HepG2 (cell line): ENCODE data around the gene LTB4R.

ENCODE experiments used
- ARHGAP35 ChIP-seq: sonication (generic); formaldehyde crosslinking; IDR thresholded peaks from 2 replicates; pipeline ENCODE4 v1.9.0; 2022; ENCODE audit warnings: mild to moderate bottlenecking, inconsistent platforms, moderate library complexity, missing genetic modification reagents, borderline replicate concordance
- CBX5 ChIP-seq: sonication (generic); formaldehyde crosslinking; IDR thresholded peaks from 2 replicates; pipeline ENCODE4 v1.4.0; 2020; ENCODE audit warnings: missing genetic modification reagents, borderline replicate concordance
- CEBPG ChIP-seq: IDR thresholded peaks from 2 replicates; pipeline ENCODE4 v1.6.1; 2016
- CTCF ChIP-seq: sonication (generic); formaldehyde crosslinking; IDR thresholded peaks from 2 replicates; pipeline ENCODE4 v1.5.0; 2020; ENCODE audit warnings: mild to moderate bottlenecking, missing genetic modification reagents, moderate library complexity
- GATA4 ChIP-seq: sonication (generic); IDR thresholded peaks from 2 replicates; pipeline ENCODE4 v1.6.1; 2016; ENCODE audit warnings: antibody characterized with exemption, low read depth, borderline replicate concordance
- HDAC2 ChIP-seq: sonication (generic); formaldehyde crosslinking; IDR thresholded peaks from 2 replicates; pipeline ENCODE4 v1.4.0; 2020; ENCODE audit warnings: missing genetic modification reagents
- MAZ ChIP-seq, 2 experiments: sonication (generic) in 1 of 2; formaldehyde crosslinking in 1 of 2; IDR thresholded peaks; 2 replicates each; pipeline versions ENCODE4 v1.5.0 to v1.6.1; 2012 to 2020; ENCODE audit warnings: low read depth in 2 of 2, mild to moderate bottlenecking in 2 of 2, borderline replicate concordance in 1 of 2, improper control_type of control experiment in 1 of 2, low read length in 1 of 2, missing genetic modification reagents in 1 of 2, moderate library complexity in 1 of 2
- NFE2L1 ChIP-seq: sonication (generic); formaldehyde crosslinking; IDR thresholded peaks from 2 replicates; pipeline ENCODE4 v1.4.0; 2020; ENCODE audit warnings: missing genetic modification reagents, mild to moderate bottlenecking, borderline replicate concordance
- PHB2 ChIP-seq: fragments of 450-650 bp; IDR thresholded peaks from 2 replicates; pipeline ENCODE4 v1.6.1; 2018; ENCODE audit not compliant: partially characterized antibody
- POLR2AphosphoS5 ChIP-seq: IDR thresholded peaks from 2 replicates; pipeline ENCODE4 v1.6.1; 2012; ENCODE audit warnings: low read depth, low read length
- SETDB1 ChIP-seq: sonication (generic); formaldehyde crosslinking; IDR thresholded peaks from 2 replicates; pipeline ENCODE4 v1.5.1; 2020; ENCODE audit warnings: missing genetic modification reagents, mild to moderate bottlenecking, borderline replicate concordance
- TFDP1 ChIP-seq: IDR thresholded peaks from 2 replicates; pipeline ENCODE4 v1.6.1; 2016; ENCODE audit warnings: missing compliant biosample characterization, missing genetic modification reagents, borderline replicate concordance
- ZEB1 ChIP-seq: IDR thresholded peaks from 2 replicates; pipeline ENCODE4 v1.6.1; 2012; ENCODE audit warnings: mild to moderate bottlenecking, low read depth, inconsistent platforms; ENCODE audit not compliant: insufficient replicate concordance
- ZNF674 ChIP-seq: sonication (generic); formaldehyde crosslinking; IDR thresholded peaks from 2 replicates; pipeline ENCODE4 v1.5.0; 2020; ENCODE audit warnings: low read depth, mild to moderate bottlenecking, missing genetic modification reagents

GRCh38 chr14:24293525-24293924 is 17.8 kb upstream of the LTB4R start:
- TF ChIP-seq CTCF (CRISPR knock-in tag) (no peak), TFDP1 (CRISPR knock-in tag) (no peak), ARHGAP35 (CRISPR knock-in tag) (no peak), HDAC2 (CRISPR knock-in tag) (no peak), CBX5 (CRISPR knock-in tag) (no peak), ZNF674 (CRISPR knock-in tag) (no peak), SETDB1 (no peak), MAZ (IDR thresholded peaks at IDR 0.05; ENCODE audit: borderline replicate concordance, low read depth, low read length) (no peak), MAZ (CRISPR knock-in tag; IDR thresholded peaks at IDR 0.05; ENCODE audit: low read depth) (no peak), POLR2AphosphoS5 (no peak), CEBPG (CRISPR knock-in tag) (no peak), NFE2L1 (CRISPR knock-in tag) (no peak), PHB2 (no peak), ZEB1 (no peak), GATA4 (no peak)
